K562 (cell line): ENCODE measurements around the gene HIVEP1. TPM values are rescaled to one million over a fixed set of nuclear protein-coding genes. Genes with fewer than 3 reads are reported as not detected.
A peak's percentile ranks its signal among the peaks of the same experiment; 100 is the strongest.

Source experiments
- BRD9 ChIP-seq: fragments of 450-650 bp; IDR thresholded peaks from 2 replicates; pipeline ENCODE4 v1.6.1; 2018; ENCODE audit warnings: low read depth; ENCODE audit not compliant: partially characterized antibody
- CHD7 ChIP-seq: fragments of 200-600 bp; sonication (generic); IDR thresholded peaks from one replicate; pipeline ENCODE4 v1.6.1; 2012; ENCODE audit warnings: mild to moderate bottlenecking, low read depth, low read length, inconsistent platforms
- FOSL1 ChIP-seq: fragments of 200-800 bp; sonication (Bioruptor generic); conservative IDR thresholded peaks from 2 replicates; pipeline ENCODE4 v1.6.1; 2016; ENCODE audit warnings: missing genetic modification characterization, missing compliant biosample characterization
- FOXM1 ChIP-seq, 2 experiments: fragments of 450-650 bp in 1 of 2; sonication (generic) in 1 of 2; formaldehyde crosslinking in 1 of 2; IDR thresholded peaks; 2 replicates each; pipeline versions ENCODE4 v1.6.1 to v1.9.0; 2017 to 2022; ENCODE audit warnings: low read depth in 2 of 2, mild to moderate bottlenecking in 2 of 2, missing genetic modification reagents in 1 of 2, moderate library complexity in 1 of 2
- GATAD2B ChIP-seq: fragments of 450-650 bp; IDR thresholded peaks from 2 replicates; pipeline ENCODE4 v1.6.1; 2017; ENCODE audit warnings: mild to moderate bottlenecking, borderline replicate concordance
- HNRNPK ChIP-seq: fragments of 200-400 bp; formaldehyde crosslinking; IDR thresholded peaks from one replicate; pipeline ENCODE4 v1.6.1; 2018; ENCODE audit warnings: mild to moderate bottlenecking, low read depth, low read length; ENCODE audit not compliant: poor library complexity, severe bottlenecking
- HNRNPUL1 ChIP-seq: fragments of 200-400 bp; formaldehyde crosslinking; IDR thresholded peaks from 2 replicates; pipeline ENCODE4 v1.6.1; 2017; ENCODE audit warnings: low read length
- NCOA4 ChIP-seq: fragments of 450-650 bp; IDR thresholded peaks from 2 replicates; pipeline ENCODE4 v1.6.1; 2018; ENCODE audit warnings: mild to moderate bottlenecking; ENCODE audit not compliant: partially characterized antibody
- POLR2AphosphoS2 ChIP-seq: IDR thresholded peaks from 2 replicates; pipeline ENCODE4 v1.6.1; 2012; ENCODE audit warnings: low read length, improper control_type of control experiment
- SNIP1 ChIP-seq: fragments of 450-650 bp; IDR thresholded peaks from 2 replicates; pipeline ENCODE4 v1.7.1; 2017; ENCODE audit warnings: low read depth, mild to moderate bottlenecking
- STAT5A ChIP-seq: IDR thresholded peaks from 2 replicates; pipeline ENCODE4 v1.6.1; 2012; ENCODE audit warnings: low read length, inconsistent platforms, borderline replicate concordance
- TEAD4 ChIP-seq, 2 experiments: sonication (generic) in 1 of 2; formaldehyde crosslinking in 1 of 2; IDR thresholded peaks; 2 replicates each; pipeline versions ENCODE4 v1.6.1 to v1.8.0; 2012 to 2022; ENCODE audit warnings: borderline replicate concordance in 1 of 2, inconsistent platforms in 1 of 2, low read length in 1 of 2, mild to moderate bottlenecking in 1 of 2, missing genetic modification reagents in 1 of 2
- ZFP1 ChIP-seq: fragments of 450-650 bp; formaldehyde crosslinking; IDR thresholded peaks from 2 replicates; pipeline ENCODE4 v1.4.0; 2020; ENCODE audit warnings: mild to moderate bottlenecking, mixed read lengths
- ZNF184 ChIP-seq: sonication (generic); formaldehyde crosslinking; IDR thresholded peaks from 2 replicates; pipeline ENCODE4 v1.5.0; 2020; ENCODE audit warnings: missing genetic modification reagents
- ZNF274 ChIP-seq: IDR thresholded peaks from 2 replicates; pipeline ENCODE4 v1.6.1; 2011; ENCODE audit warnings: low read depth, mild to moderate bottlenecking, low read length, moderate library complexity, borderline replicate concordance
- ZNF589 ChIP-seq: fragments of 200-800 bp; sonication (Bioruptor generic); IDR thresholded peaks from 2 replicates; pipeline ENCODE4 v1.6.1; 2016; ENCODE audit warnings: low read depth, missing genetic modification characterization, missing compliant biosample characterization
- ZSCAN29 ChIP-seq: fragments of 450-650 bp; IDR thresholded peaks from 2 replicates; pipeline ENCODE4 v1.6.1; 2017
- polyA plus RNA-seq, 8 experiments: library from polyadenylated mRNA; depleted of rRNA in 4 of 8; stranded (reverse) in 5 of 8; unstranded in 3 of 8; fragments of >200 nt; fragmentation: Nextera tagmentation in 2 of 8; fragmentation: Illumina TruSeq in 1 of 8; extraction: Ambion mirVana in 2 of 8; extraction: Trizol in 1 of 8; gene quantifications; 2 replicates each; pipeline versions ENCODE4 v1.2.1 to v1.2.3, GENCODE V29; 2011 to 2014; ENCODE audit warnings: inconsistent platforms in 1 of 8, missing spikeins in 1 of 8
- total RNA-seq, 7 experiments: library from RNA; depleted of rRNA in 6 of 7; stranded (reverse); fragments of >200 nt in 6 of 7; fragmentation: Illumina TruSeq in 2 of 7; extraction: Trizol in 2 of 7; gene quantifications; 2 replicates each; pipeline versions ENCODE4 v1.2.1 to v1.2.3, GENCODE V29; 2011 to 2021; ENCODE audit warnings: low replicate concordance in 1 of 7

Gene HIVEP1
- total and polyA plus RNA-seq, 9 of the 15 experiments (the other 6 are each of a cell fraction or from before 2014, with no cell fraction given): 6.0 to 33.3 (median 21.7) TPM

- TF ChIP-seq CHD7 (no peak), ZNF274 (no peak), FOXM1 (IDR thresholded peaks at IDR 0.05; ENCODE audit: low read depth) (peak; percentile 51), FOXM1 (CRISPR knock-in tag; IDR thresholded peaks at IDR 0.05; ENCODE audit: low read depth) (0 out of 2 replicates have a peak, but pooled peaks have one; percentile 68), ZFP1 (CRISPR knock-in tag) (no peak), STAT5A (no peak; the same call in 1 of the 2 replicates), ZNF589 (CRISPR knock-in tag) (no peak), NCOA4 (no peak), BRD9 (peak; percentile 89), HNRNPK (no peak), ZNF184 (no peak), POLR2AphosphoS2 (no peak; the same call in 1 of the 2 replicates), GATAD2B (peak; percentile 13; the same call in 1 of the 2 replicates), FOSL1 (tag) (peak; percentile 52; the same call in 1 of the 2 replicates), HNRNPUL1 (no peak; the same call in 1 of the 2 replicates), TEAD4 (IDR thresholded peaks at IDR 0.05; ENCODE audit: low read length) (peak; percentile 26), TEAD4 (CRISPR knock-in tag; IDR thresholded peaks at IDR 0.05; ENCODE audit: borderline replicate concordance) (no peak), SNIP1 (no peak), ZSCAN29 (no peak)
Observed at GRCh38 chr6:12008366-12009179, 3.5 kb upstream of the HIVEP1 start (continued).
